B cell (primary cell): ENCODE data around the gene CACNA2D1.

Experiments
- CTCF ChIP-seq: fragments of 200-600 bp; IDR thresholded peaks from one replicate; pipeline ENCODE4 v1.8.0; 2022; ENCODE audit warnings: antibody characterized with exemption, mild to moderate bottlenecking
- EZH2 ChIP-seq: IDR thresholded peaks from 2 replicates; pipeline ENCODE4 v1.6.1; 2012; ENCODE audit warnings: borderline replicate concordance, low read depth, mild to moderate bottlenecking, moderate library complexity, low read length; ENCODE audit not compliant: insufficient read depth, poor library complexity, severe bottlenecking

GRCh38 chr7:82050792-82051191, 392.8 kb downstream of the CACNA2D1 start:
- TF ChIP-seq CTCF (no peak), EZH2 (no peak)
